Measurements from ENCODE around the gene ARL14. TPM values are rescaled to one million over a fixed set of nuclear protein-coding genes. Genes with fewer than 3 reads are reported as not detected.

The ARL14 gene
- not detected in 2 replicates for total RNA-seq

GRCh38 chr3:160676547-160677303, at the start of gene ARL14:
TSS of gene ARL14 (plus strand) at chr3:160677160. CDS start at chr3:160677347, 187 bp downstream.
- intact Hi-C loops (cut with micrococcal nuclease) = no loop called here

- intact Hi-C loops (cut with micrococcal nuclease) = no loop called here
Observed at GRCh38 chr3:160629491-160629890, 47.5 kb upstream of the ARL14 start.

GRCh38 chr3:160633361-160634083, 43.4 kb upstream of the ARL14 start:
- intact Hi-C loops (cut with micrococcal nuclease) = no loop called here

GRCh38 chr3:160635213-160635612, 41.7 kb upstream of the ARL14 start:
- intact Hi-C loops (cut with micrococcal nuclease) = no loop called here

GRCh38 chr3:160637086-160637485, 39.9 kb upstream of the ARL14 start:
- intact Hi-C loops (cut with micrococcal nuclease) = no loop called here

- intact Hi-C loops (cut with micrococcal nuclease) = no loop called here
Observed at GRCh38 chr3:160638184-160638583, 38.8 kb upstream of the ARL14 start.

GRCh38 chr3:160641665-160642309, 35.2 kb upstream of the ARL14 start:
- intact Hi-C loops (cut with micrococcal nuclease) = no loop called here

GRCh38 chr3:160643994-160644393, 33.0 kb upstream of the ARL14 start:
- intact Hi-C loops (cut with micrococcal nuclease) = no loop called here

- intact Hi-C loops (cut with micrococcal nuclease) = no loop called here
Observed at GRCh38 chr3:160644491-160644890, 32.5 kb upstream of the ARL14 start.

GRCh38 chr3:160648701-160649100, 28.3 kb upstream of the ARL14 start:
- intact Hi-C loops (cut with micrococcal nuclease) = no loop called here

GRCh38 chr3:160649596-160649995, 27.4 kb upstream of the ARL14 start:
- intact Hi-C loops (cut with micrococcal nuclease) = no loop called here

- intact Hi-C loops (cut with micrococcal nuclease) = no loop called here
Observed at GRCh38 chr3:160653512-160653911, 23.4 kb upstream of the ARL14 start.

GRCh38 chr3:160660902-160661301, 16.1 kb upstream of the ARL14 start:
- intact Hi-C loops (cut with micrococcal nuclease) = no loop called here

GRCh38 chr3:160661660-160662059, 15.3 kb upstream of the ARL14 start:
- intact Hi-C loops (cut with micrococcal nuclease) = no loop called here

- intact Hi-C loops (cut with micrococcal nuclease) = no loop called here
Observed at GRCh38 chr3:160665231-160665630, 11.7 kb upstream of the ARL14 start.

- intact Hi-C loops (cut with micrococcal nuclease) = no loop called here
Observed at GRCh38 chr3:160665784-160666526, 11.0 kb upstream of the ARL14 start.

- intact Hi-C loops (cut with micrococcal nuclease) = no loop called here
Observed at GRCh38 chr3:160667452-160667851, 9.5 kb upstream of the ARL14 start.

- intact Hi-C loops (cut with micrococcal nuclease) = no loop called here
Observed at GRCh38 chr3:160668454-160668853, 8.5 kb upstream of the ARL14 start.

- intact Hi-C loops (cut with micrococcal nuclease) = no loop called here
Observed at GRCh38 chr3:160671231-160671630, 5.7 kb upstream of the ARL14 start.

- intact Hi-C loops (cut with micrococcal nuclease) = no loop called here
Observed at GRCh38 chr3:160671995-160672394, 5.0 kb upstream of the ARL14 start.

GRCh38 chr3:160673188-160673587, 3.8 kb upstream of the ARL14 start:
- intact Hi-C loops (cut with micrococcal nuclease) = no loop called here
